NCI-H2107 treated with DMSO at 0.1 percent for 48 hours (cell line): Measurements from ENCODE around the gene ZBTB47.

Experiments
- DNase-seq: peaks from one replicate; lab custom pipeline; 2025; ENCODE audit not compliant: unreplicated experiment; lab: John Stamatoyannopoulos, UW

The ZBTB47 gene

GRCh38 chr3:42652611-42653302 is 740 bp upstream of the ZBTB47 start:
- no peak for DNase-seq

GRCh38 chr3:42653303-42653559 is 266 bp upstream of the ZBTB47 start:
- no peak for DNase-seq

DNA sequence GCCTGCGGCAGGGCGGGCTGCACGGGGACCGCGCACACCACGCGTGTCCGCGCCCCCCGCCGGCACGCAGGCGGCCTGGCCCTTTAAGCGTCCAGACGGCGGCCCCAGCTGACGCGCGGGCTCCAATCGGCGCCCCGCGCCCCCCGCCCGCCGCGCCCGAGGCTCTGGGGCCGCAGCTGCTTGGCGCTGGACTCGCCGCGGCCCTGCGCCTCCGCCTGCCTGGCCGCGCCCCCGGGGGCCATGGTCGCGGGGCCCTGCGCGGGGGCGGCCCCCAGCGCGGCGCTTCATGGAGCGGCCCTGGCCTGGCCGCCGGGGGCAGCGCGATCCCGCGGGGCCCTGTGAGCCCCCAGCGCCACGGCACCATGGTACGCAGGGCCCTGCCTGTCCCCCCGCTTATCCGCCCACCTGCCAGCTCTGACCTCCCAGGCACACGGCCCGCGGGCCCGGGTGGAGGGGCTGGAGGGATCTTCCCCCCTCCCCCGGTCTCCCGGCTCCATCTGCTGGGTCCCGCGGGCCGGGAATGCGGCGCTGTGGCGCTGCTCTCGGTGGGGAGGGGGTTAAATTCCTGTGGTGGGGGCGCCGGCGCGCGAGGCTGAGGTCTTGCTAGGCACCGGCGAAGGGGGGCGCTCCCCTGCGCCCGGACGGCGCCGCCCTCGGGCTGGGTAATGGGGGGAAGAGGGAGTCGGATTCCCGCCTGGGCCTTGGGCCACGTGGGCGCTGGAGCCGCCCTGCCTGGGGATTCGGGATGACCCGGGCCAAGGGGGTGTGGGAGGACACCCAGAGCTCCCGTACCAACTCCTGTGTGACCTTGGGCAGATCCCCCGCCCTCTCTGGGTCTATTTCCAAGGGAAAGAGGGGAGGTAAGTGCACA is 1.1 kb downstream of the ZBTB47 start:
- DNase-seq = no peak

DNA sequence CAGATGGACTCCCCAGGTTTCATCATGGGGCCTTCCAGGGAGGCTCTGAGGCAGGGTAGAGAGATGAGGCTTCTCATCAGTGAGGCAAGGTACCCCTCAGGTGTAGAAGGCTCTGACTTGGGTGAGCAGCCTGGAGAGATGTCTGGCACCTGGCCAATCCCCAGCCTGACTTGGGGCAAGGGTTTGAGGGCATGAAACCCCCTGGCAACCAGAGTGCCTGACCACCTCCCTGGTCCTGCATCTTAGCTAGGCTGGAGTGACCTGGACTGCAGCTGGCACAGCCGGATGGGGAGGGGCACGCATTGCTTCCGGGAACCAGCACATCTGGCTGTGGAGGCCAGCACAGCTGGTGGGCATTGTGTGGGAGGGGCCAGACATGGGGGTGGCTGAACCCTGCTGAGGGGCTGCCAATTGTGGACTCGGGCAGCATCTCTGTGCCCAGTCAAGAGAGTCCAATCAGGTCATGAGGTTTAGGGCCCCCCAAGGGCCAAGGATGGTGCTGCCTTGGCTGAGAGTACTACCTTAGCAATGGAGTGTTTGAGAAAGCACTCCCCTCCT is 1.9 kb downstream of the ZBTB47 start:
- no peak for DNase-seq

DNA sequence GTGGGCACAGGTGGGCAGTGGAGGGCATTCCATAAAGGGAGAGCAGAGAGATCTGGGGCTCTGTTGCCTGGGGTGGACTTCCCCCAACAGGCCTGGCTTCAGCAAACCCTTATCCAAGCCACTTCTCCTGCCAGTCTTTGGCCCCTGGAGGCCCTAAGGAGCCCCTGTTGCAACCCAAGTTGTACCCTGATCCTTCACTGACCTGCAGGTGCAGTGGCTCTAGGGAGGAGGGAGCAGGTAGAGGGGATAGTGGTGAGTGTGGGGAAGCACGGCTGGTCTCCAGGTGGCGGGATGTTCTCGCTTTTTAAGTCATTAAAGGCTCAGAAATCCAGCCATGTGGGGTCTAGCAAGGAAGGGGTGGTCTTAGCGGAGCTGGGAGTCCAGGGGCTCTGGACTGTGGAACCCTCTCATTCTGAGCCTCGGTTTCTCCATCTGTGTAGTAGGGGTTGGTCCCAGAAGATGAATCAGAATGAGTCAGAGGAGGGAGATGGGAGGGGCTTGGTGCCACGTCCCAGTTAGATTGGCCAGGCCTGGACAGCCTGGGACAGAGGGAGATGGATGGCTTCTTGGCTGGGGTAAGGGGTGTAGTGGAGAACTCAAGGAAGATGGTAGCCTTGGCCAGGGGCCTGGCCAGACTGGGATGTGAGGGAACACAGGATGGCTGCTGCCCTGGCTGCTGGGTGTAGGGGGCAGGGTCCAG is 2.6 kb downstream of the ZBTB47 start:
- no peak for DNase-seq

DNA sequence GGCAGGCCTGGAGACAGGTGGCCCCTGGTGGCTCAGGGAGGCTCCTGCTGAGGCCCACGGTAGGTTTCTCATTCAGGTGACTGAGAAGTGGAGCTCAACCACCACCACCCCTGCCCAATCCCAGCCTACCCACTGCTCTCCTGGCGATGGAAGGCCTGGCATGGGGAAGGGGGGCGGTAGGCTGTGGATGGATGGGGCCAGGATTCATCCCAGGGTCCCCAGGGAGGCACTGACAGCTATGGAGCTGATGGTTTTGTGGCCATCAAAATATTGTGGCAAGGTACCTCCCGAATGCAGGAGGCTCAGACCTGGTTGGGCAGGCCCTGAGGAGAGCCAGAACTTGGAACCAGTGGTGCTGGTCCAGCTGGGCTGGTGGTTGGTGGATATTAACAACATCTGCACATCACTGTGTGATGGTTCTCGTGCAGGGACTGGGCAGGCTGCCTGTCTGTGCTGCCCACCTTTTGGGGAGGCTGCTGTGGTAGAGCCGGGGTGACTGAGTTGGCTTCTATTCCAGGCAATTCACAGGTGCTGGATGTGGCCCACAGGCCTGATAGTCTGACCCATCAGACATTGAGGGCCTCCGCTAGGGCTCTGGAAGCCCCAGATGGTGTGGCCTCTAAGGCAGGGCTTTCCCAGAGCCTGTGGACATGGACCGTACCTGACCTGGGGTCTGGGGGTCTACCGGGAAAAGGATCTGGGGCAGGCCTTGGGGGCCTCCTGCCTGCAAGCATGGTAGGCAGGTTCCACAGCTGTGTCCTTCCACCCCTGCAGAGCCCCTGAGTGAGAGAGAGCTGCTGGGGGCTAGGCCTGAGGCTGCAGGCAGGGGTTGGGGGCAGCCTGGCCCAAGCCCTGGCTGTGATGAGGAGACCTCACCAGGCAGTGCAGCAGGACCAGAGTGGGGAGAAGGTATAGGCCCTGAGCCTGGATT is 3.4 kb downstream of the ZBTB47 start:
- DNase-seq = no peak

GRCh38 chr3:42657675-42658074 is 4.2 kb downstream of the ZBTB47 start:
- DNase-seq = no peak

- no peak for DNase-seq
Measured at GRCh38 chr3:42658091-42658770, 4.7 kb downstream of the ZBTB47 start.

DNA sequence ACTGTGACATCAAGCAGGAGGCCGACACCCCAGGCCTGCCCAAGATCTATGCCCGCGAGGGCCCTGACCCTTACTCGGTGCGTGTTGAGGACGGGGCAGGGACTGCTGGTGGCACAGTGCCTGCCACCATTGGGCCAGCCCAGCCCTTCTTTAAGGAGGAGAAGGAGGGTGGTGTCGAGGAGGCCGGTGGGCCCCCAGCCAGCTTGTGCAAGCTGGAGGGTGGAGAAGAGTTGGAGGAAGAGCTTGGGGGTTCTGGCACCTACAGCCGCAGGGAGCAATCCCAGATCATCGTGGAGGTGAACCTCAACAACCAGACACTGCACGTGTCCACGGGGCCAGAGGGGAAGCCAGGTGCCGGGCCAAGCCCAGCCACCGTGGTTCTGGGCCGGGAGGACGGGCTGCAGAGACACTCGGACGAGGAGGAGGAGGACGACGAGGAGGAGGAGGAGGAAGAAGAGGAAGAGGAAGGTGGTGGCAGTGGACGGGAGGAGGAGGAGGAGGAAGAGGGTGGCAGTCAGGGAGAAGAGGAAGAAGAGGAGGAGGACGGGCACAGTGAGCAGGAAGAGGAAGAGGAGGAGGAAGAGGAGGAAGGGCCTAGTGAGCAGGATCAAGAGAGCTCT is 5.4 kb downstream of the ZBTB47 start:
- DNase-seq = no peak

DNA sequence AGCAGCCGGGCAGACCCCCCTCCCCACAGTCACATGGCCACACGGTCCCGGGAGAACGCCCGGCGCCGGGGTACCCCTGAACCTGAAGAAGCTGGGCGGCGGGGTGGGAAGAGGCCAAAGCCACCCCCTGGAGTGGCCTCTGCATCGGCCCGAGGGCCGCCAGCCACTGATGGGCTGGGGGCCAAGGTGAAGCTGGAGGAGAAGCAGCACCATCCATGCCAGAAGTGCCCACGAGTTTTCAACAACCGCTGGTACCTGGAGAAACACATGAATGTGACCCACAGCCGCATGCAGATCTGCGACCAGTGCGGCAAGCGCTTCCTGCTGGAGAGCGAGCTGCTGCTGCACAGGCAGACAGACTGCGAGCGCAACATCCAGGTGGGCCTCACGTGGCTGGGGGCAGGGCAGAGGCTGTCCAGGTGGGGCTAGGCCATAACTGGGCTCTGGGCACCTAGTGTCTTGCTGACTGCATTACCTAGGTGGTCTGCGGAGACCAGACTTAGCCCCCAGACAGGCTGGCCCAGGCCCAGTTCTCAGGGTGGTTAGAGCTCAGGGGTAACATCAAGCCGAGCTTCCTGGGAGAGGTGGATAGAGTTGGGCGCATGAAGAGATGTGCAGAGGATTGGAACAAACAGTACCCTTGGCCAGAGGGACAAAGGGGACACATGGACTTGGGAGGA is 6.1 kb downstream of the ZBTB47 start:
- no peak for DNase-seq

- DNase-seq = no peak
Measured at GRCh38 chr3:42660131-42660715, 6.7 kb downstream of the ZBTB47 start.

DNA sequence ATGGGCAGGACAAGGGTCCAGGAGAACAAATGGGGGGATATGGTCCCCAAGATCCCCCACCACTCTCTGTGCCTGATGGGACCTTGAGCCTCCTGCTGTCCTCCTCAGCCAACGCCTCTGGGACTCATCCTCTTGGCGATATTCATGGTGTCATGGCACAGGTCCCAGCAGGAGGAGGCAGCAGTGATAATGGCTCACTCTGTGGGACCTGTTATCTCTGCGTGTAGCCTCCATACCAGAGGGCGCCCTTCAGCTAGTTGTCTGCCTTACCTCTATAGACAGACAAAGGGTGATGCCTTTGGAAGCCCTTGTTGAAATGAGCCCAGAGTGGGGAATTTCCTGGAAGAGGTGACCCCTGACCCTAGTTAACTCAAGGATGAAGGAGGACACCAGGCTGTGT is 7.4 kb downstream of the ZBTB47 start:
- no peak for DNase-seq

GRCh38 chr3:42661593-42662022 is 8.1 kb downstream of the ZBTB47 start:
- no peak for DNase-seq

DNA sequence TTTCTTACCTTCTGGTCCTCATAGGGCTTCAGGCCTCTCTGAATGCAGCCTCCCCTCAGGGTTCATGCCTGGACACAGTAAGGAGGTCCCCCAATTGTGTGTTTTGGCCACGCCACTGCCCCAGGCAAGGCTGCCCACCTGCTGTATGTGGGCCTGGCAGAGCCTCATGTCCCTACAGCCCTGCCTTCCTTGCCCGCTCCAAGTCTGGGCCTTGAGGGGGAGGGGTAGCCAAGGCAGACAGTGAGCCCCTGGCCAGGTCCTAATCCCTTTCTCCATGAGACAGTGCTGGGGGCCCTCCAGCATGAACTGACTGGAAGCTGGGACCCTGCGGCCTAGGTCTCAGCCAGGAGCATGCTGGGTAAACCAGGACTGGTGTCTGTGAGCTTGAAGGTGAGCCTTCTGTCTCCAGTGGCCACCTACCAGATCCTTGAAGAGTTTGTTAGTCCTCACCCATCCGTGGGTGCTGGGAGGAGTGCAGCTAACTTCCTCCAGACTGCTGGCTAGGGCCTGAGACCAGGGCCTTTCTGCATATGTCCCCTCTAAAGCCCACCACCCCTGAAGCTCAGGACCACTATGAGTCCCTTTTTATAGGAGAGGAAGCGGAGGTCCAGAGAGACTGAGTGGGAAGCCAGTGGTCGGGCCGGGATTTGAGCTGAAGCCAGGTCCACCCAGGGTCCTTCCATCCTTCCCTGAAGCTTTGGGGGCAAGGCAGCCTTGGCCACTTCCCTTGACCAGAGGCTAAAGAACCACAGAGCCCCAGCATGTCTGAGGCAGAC is 8.7 kb downstream of the ZBTB47 start:
- DNase-seq = no peak

GRCh38 chr3:42662813-42663535 is 9.5 kb downstream of the ZBTB47 start:
- DNase-seq = no peak

- no peak for DNase-seq
Measured at GRCh38 chr3:42663581-42664437, 10.3 kb downstream of the ZBTB47 start.
